ENCODE measurements around the gene OR1A1. TPM values are rescaled to one million over a fixed set of nuclear protein-coding genes. Genes with fewer than 3 reads are reported as not detected.
"Not testable (repeated sequence)": the region's sequence is repeated elsewhere in the genome, so short reads cannot be mapped to it uniquely, and the experiment has no call there.

The OR1A1 gene
- total RNA-seq, 1 experiment from 2014 or later = not detected

DNA sequence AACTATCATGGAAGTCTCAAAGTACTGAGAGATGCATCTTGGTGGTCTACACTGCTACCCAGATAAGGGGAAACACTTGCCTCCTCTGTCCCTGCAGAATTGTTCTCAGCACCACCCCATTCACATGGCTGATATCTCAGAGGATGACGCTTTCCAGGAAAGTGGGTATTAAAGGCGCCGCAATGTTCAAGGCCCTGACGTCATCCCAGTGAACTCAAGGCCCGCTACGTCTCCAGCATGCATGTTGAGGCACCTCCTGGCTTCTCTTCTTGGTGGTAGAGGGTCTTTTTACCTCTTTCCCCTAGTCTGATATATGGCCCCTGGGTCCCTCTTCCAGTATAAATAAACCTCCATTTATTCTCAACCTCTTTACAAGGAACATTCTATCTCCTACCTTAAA is 1.0 kb downstream of the OR1A1 start (continued):
- TF ChIP-seq, protein P1, sequence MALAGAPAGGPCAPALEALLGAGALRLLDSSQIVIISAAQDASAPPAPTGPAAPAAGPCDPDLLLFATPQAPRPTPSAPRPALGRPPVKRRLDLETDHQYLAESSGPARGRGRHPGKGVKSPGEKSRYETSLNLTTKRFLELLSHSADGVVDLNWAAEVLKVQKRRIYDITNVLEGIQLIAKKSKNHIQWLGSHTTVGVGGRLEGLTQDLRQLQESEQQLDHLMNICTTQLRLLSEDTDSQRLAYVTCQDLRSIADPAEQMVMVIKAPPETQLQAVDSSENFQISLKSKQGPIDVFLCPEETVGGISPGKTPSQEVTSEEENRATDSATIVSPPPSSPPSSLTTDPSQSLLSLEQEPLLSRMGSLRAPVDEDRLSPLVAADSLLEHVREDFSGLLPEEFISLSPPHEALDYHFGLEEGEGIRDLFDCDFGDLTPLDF (CRISPR knock-in tag; IDR thresholded peaks at IDR 0.05) = no peak
- no peak for TF ChIP-seq SMAD4 (CRISPR knock-in tag; IDR thresholded peaks at IDR 0.05)
- TF ChIP-seq, protein P2, sequence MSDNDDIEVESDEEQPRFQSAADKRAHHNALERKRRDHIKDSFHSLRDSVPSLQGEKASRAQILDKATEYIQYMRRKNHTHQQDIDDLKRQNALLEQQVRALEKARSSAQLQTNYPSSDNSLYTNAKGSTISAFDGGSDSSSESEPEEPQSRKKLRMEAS (CRISPR knock-in tag; IDR thresholded peaks at IDR 0.05) = no peak
- TF ChIP-seq, protein P3, sequence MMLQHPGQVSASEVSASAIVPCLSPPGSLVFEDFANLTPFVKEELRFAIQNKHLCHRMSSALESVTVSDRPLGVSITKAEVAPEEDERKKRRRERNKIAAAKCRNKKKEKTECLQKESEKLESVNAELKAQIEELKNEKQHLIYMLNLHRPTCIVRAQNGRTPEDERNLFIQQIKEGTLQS (CRISPR knock-in tag; conservative IDR thresholded peaks at IDR 0.05) = no peak
- TF ChIP-seq ZBTB21 (CRISPR knock-in tag; IDR thresholded peaks at IDR 0.05; ENCODE audit: borderline replicate concordance) = no peak
- no peak for TF ChIP-seq GTF2I (CRISPR knock-in tag; conservative IDR thresholded peaks at IDR 0.05)

DNA sequence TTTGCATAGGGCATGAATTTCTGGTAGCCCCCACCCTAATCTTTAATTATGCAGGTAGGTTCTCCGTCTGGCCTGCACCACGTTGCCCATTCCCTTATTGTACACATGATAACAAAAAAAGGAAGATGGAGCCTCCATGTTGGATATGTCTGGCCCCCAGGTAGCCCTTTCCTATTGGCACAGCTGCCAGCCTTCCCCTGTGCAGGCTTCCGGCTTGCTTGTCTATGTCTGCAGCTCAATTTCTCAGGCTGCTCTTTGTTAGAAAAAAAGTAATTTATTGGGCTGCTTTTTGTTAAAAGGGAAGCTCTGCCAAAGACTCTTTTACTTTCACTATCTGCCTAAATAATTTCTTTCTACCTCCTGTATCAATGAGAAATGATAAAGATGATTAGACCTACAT is 5.5 kb downstream of the OR1A1 start:
- Mint-ChIP-seq H3K9me3 (peaks cover 31% of the 10 kb centered on the region), H3K4me1 (peaks cover 11% of the 10 kb centered on the region), H3K27me3 (ENCODE audit: low read depth) (peaks cover 20% of the 10 kb centered on the region), H3K4me3 (no peak overlapping the region), H3K27ac (no peak overlapping the region), H3K36me3 (no peaks in the 10 kb centered on the region)
- ATAC-seq = no peak
- CTCF ChIA-PET = no interaction called here
- no peak for DNase-seq (ENCODE audit: low spot score)
- POLR2A ChIA-PET = no interaction called here
- TF ChIP-seq, protein P4, sequence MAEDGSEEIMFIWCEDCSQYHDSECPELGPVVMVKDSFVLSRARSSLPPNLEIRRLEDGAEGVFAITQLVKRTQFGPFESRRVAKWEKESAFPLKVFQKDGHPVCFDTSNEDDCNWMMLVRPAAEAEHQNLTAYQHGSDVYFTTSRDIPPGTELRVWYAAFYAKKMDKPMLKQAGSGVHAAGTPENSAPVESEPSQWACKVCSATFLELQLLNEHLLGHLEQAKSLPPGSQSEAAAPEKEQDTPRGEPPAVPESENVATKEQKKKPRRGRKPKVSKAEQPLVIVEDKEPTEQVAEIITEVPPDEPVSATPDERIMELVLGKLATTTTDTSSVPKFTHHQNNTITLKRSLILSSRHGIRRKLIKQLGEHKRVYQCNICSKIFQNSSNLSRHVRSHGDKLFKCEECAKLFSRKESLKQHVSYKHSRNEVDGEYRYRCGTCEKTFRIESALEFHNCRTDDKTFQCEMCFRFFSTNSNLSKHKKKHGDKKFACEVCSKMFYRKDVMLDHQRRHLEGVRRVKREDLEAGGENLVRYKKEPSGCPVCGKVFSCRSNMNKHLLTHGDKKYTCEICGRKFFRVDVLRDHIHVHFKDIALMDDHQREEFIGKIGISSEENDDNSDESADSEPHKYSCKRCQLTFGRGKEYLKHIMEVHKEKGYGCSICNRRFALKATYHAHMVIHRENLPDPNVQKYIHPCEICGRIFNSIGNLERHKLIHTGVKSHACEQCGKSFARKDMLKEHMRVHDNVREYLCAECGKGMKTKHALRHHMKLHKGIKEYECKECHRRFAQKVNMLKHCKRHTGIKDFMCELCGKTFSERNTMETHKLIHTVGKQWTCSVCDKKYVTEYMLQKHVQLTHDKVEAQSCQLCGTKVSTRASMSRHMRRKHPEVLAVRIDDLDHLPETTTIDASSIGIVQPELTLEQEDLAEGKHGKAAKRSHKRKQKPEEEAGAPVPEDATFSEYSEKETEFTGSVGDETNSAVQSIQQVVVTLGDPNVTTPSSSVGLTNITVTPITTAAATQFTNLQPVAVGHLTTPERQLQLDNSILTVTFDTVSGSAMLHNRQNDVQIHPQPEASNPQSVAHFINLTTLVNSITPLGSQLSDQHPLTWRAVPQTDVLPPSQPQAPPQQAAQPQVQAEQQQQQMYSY (CRISPR knock-in tag; IDR thresholded peaks at IDR 0.05) = no peak
- TF ChIP-seq, protein P2 (CRISPR knock-in tag; IDR thresholded peaks at IDR 0.05) = no peak
- TF ChIP-seq, protein P5, sequence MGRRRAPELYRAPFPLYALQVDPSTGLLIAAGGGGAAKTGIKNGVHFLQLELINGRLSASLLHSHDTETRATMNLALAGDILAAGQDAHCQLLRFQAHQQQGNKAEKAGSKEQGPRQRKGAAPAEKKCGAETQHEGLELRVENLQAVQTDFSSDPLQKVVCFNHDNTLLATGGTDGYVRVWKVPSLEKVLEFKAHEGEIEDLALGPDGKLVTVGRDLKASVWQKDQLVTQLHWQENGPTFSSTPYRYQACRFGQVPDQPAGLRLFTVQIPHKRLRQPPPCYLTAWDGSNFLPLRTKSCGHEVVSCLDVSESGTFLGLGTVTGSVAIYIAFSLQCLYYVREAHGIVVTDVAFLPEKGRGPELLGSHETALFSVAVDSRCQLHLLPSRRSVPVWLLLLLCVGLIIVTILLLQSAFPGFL (CRISPR knock-in tag; IDR thresholded peaks at IDR 0.05; ENCODE audit: borderline replicate concordance) = no peak
- TF ChIP-seq ZNF121 (CRISPR knock-in tag; IDR thresholded peaks at IDR 0.05) = no peak
- TF ChIP-seq MYBL2 (CRISPR knock-in tag; IDR thresholded peaks at IDR 0.05) = no peak
- no peak for TF ChIP-seq SP1 (CRISPR knock-in tag; conservative IDR thresholded peaks at IDR 0.05)
- no peak for TF ChIP-seq JUN (CRISPR knock-in tag; IDR thresholded peaks at IDR 0.05)

DNA sequence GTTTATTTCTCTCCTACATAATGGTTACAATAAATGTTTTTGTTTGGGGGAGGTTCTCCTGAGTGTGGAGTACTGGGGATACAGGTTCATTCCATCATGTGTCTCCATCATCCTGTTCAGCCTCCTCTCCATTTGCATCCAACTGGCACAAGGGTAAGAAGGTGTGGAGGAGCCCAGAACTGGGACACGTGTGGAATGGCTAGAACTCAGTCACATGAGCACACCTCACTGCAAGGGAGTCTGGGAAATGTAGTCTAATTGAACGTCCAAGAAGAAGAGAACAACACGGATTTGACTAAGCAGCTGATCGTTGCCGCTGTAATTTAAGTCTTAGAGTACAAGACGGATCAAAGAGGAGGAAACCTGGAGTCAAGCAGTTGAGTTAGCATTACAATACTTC is 6.1 kb downstream of the OR1A1 start:
- CTCF ChIA-PET = no interaction called here
- H3K27me3 Mint-ChIP-seq (ENCODE audit: low read depth) = peaks cover 25% of the 10 kb centered on the region
- no peak overlapping the region for H3K27ac Mint-ChIP-seq
- no peak for DNase-seq (ENCODE audit: low spot score)
- H3K36me3 Mint-ChIP-seq = no peaks in the 10 kb centered on the region
- POLR2A ChIA-PET = interaction anchor here (0.7 kb wide), 1 partner anchor 450 kb away, joined by 3 read pairs; no protein-coding TSS in a partner anchor
- no peak overlapping the region for H3K4me3 Mint-ChIP-seq
- H3K9me3 Mint-ChIP-seq = peaks cover 37% of the 10 kb centered on the region
- peaks cover 11% of the 10 kb centered on the region for H3K4me1 Mint-ChIP-seq
- ATAC-seq = peak; percentile 85
- TF ChIP-seq, protein P6, sequence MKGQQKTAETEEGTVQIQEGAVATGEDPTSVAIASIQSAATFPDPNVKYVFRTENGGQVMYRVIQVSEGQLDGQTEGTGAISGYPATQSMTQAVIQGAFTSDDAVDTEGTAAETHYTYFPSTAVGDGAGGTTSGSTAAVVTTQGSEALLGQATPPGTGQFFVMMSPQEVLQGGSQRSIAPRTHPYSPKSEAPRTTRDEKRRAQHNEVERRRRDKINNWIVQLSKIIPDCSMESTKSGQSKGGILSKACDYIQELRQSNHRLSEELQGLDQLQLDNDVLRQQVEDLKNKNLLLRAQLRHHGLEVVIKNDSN (CRISPR knock-in tag; IDR thresholded peaks at IDR 0.05) = peak; percentile 94
- TF ChIP-seq, protein P7, sequence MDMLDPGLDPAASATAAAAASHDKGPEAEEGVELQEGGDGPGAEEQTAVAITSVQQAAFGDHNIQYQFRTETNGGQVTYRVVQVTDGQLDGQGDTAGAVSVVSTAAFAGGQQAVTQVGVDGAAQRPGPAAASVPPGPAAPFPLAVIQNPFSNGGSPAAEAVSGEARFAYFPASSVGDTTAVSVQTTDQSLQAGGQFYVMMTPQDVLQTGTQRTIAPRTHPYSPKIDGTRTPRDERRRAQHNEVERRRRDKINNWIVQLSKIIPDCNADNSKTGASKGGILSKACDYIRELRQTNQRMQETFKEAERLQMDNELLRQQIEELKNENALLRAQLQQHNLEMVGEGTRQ (CRISPR knock-in tag; IDR thresholded peaks at IDR 0.05) = peak; percentile 94
- TF ChIP-seq TCF7 (CRISPR knock-in tag; IDR thresholded peaks at IDR 0.05; ENCODE audit: low read depth) = no peak
- TF ChIP-seq, protein P2 (CRISPR knock-in tag; IDR thresholded peaks at IDR 0.05) = peak; percentile 66; the same call in 1 of the 2 replicates

DNA sequence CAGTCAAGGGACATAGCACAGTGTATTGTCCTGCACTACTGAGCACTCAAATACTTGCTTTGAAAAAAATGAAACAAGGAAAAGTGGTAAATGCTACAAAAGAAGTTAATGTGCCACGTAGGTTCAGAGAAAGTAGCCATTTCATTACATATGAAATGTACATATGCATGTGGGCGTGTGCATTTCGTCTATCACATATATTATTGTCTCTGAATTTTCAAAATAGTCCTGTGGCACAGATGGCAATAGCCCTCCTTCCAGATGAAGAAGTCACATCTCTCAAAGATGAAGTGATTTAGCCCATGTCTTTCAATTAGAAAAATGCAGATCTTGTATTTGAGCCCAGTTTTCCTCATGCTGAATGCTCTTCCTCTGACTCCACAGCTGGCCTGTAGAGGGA is 12.5 kb downstream of the OR1A1 start:
- DNase-seq (ENCODE audit: low spot score); H3K27ac Mint-ChIP-seq; CTCF ChIA-PET; H3K4me1 Mint-ChIP-seq; H3K36me3 Mint-ChIP-seq; ATAC-seq; H3K4me3 Mint-ChIP-seq: not testable (repeated sequence)
- Mint-ChIP-seq H3K9me3 (peaks cover 44% of the 10 kb centered on the region), H3K27me3 (ENCODE audit: low read depth) (peaks cover 16% of the 10 kb centered on the region)
- POLR2A ChIA-PET = interaction anchor here (0.6 kb wide), 1 partner anchor 48 kb away, joined by 3 read pairs; no protein-coding TSS in a partner anchor

All from WTC11 (cell line).